ENCODE data around the gene CALCB. TPM values are rescaled to one million over a fixed set of nuclear protein-coding genes. Genes with fewer than 3 reads are reported as not detected.

CALCB gene
- total RNA-seq, 4 donors from 2014 or later = not detected

GRCh38 chr11:15124528-15124927 lies 51.1 kb downstream of the CALCB start:
- Histone ChIP-seq H3K27me3 (no peaks in the 10 kb centered on the region), H3K9me3 (no peaks in the 10 kb centered on the region), H3K4me3 (no peak overlapping the region), H3K36me3 (no peaks in the 10 kb centered on the region), H3K4me1 (no peaks in the 10 kb centered on the region), H3K27ac (no peak overlapping the region)
- no peak for ATAC-seq
- TF ChIP-seq CTCF (IDR thresholded peaks at IDR 0.05) = no peak
- TF ChIP-seq POLR2A (IDR thresholded peaks at IDR 0.05) = no peak
- TF ChIP-seq POLR2AphosphoS5 (IDR thresholded peaks at IDR 0.05) = no peak
- WGBS, 2 donors (ENCODE audit: low coverage in 1 of 2) = 74% methylated on average over 2 of the region's 2 CpGs; no CpG with 5 or more reads in 1 of the 2 donors

- 89% methylated on average over 2 of the region's 6 CpGs; no CpG with 5 or more reads in 1 of the 2 donors for WGBS, 2 donors (ENCODE audit: low coverage in 1 of 2)
- Histone ChIP-seq H3K4me1 (no peaks in the 10 kb centered on the region), H3K27ac (no peak overlapping the region), H3K4me3 (no peak overlapping the region), H3K27me3 (no peaks in the 10 kb centered on the region), H3K9me3 (no peaks in the 10 kb centered on the region), H3K36me3 (no peaks in the 10 kb centered on the region)
- no peak for TF ChIP-seq POLR2A (IDR thresholded peaks at IDR 0.05)
- TF ChIP-seq EP300 (IDR thresholded peaks at IDR 0.05) = no peak
- no peak for TF ChIP-seq POLR2AphosphoS5 (IDR thresholded peaks at IDR 0.05)
- no peak for TF ChIP-seq CTCF (IDR thresholded peaks at IDR 0.05)
- no peak for ATAC-seq
Measured at GRCh38 chr11:15127341-15127740, 53.9 kb downstream of the CALCB start.

Other genes with a start within 250 kb of the CALCB start
- 10 to 100 TPM; 13.5 to 22.7 (median 14.9) TPM for gene CYP2R1, start 181.4 kb upstream of the CALCB start, total RNA-seq
- not detected for gene CALCA, start 101.2 kb upstream of the CALCB start, total RNA-seq
- gene INSC, start 41.3 kb downstream of the CALCB start, total RNA-seq = 10 to 100 TPM in 1 of 4 donors, 1 to 10 TPM in 3; 1.3 to 11.4 (median 2.6) TPM

Data from gastroesophageal sphincter (tissue), 4 donors.